COLO668 (cell line): ENCODE results near the gene ALPP.
"Not testable (repeated sequence)": the region's sequence is repeated elsewhere in the genome, so short reads cannot be mapped to it uniquely, and the experiment has no call there.

ENCODE experiments used
- DNase-seq: peaks from one replicate; lab custom pipeline; 2025; ENCODE audit not compliant: unreplicated experiment; lab: John Stamatoyannopoulos, UW

Gene ALPP

GRCh38 chr2:232378735-232379151 lies at the start of gene ALPP:
Gene ALPP (plus strand): TSS chr2:232378751. CDS start chr2:232378803, 52 bp downstream.
- DNase-seq = not testable (repeated sequence)

GRCh38 chr2:232329716-232330067 lies 48.9 kb upstream of the ALPP start:
- DNase-seq = no peak

- no peak for DNase-seq
These were observed 48.2 kb upstream of the ALPP start for GRCh38 chr2:232330068-232330999.

GRCh38 chr2:232331061-232331460 lies 47.5 kb upstream of the ALPP start:
- not testable (repeated sequence) for DNase-seq

- DNase-seq = not testable (repeated sequence)
These were observed 46.9 kb upstream of the ALPP start for GRCh38 chr2:232331641-232332040.

- DNase-seq = not testable (repeated sequence)
These were observed 46.2 kb upstream of the ALPP start for GRCh38 chr2:232332244-232332939.

GRCh38 chr2:232332940-232333259 lies 45.7 kb upstream of the ALPP start:
- DNase-seq = no peak

- no peak for DNase-seq
These were observed 45.0 kb upstream of the ALPP start for GRCh38 chr2:232333361-232334135.

- not testable (repeated sequence) for DNase-seq
These were observed 44.2 kb upstream of the ALPP start for GRCh38 chr2:232334136-232334884.

GRCh38 chr2:232334885-232335205 lies 43.7 kb upstream of the ALPP start:
- DNase-seq = not testable (repeated sequence)

- not testable (repeated sequence) for DNase-seq
These were observed 43.2 kb upstream of the ALPP start for GRCh38 chr2:232335206-232335858.

- no peak for DNase-seq
These were observed 42.7 kb upstream of the ALPP start for GRCh38 chr2:232335859-232336215.

- DNase-seq = no peak
These were observed 42.3 kb upstream of the ALPP start for GRCh38 chr2:232336241-232336736.

GRCh38 chr2:232336981-232337720 lies 41.4 kb upstream of the ALPP start:
- no peak for DNase-seq

GRCh38 chr2:232338094-232338758 lies 40.3 kb upstream of the ALPP start:
- not testable (repeated sequence) for DNase-seq

- no peak for DNase-seq
These were observed 39.8 kb upstream of the ALPP start for GRCh38 chr2:232338759-232339106.

GRCh38 chr2:232339121-232340081 lies 39.1 kb upstream of the ALPP start:
- DNase-seq = no peak
